ENCODE data around the gene KDSR. TPM values are rescaled to one million over a fixed set of nuclear protein-coding genes. Genes with fewer than 3 reads are reported as not detected.

Gene KDSR
- total RNA-seq, 3 donors from 2014 or later, result 33.6 to 79.4 (median 51.4) TPM

DNA sequence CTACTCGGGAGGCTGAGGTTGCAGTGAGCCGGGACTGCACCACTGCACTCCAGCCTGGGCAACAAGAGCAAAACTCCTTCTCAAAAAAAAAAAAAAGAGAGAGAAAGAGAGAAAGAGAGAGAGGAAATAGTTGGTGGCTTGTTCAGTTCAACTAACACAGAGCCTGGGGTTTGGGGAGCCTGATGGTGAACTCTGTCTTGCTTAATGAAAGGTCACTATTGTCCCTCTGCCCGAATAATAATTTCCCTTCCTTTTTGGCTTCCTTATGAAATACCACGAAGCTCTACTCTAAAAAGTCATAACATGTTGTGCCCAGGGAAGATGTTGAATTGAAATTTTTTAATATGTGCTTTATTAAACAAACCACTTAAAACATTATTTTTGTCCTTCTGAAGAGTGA, 64.8 kb downstream of the KDSR start:
- DNase-seq, result no peak
- H3K4me3 ChIP-seq, result no peak overlapping the region
- TF ChIP-seq CTCF (IDR thresholded peaks at IDR 0.05), result no peak
- no peaks in the 10 kb centered on the region for H3K9me3 ChIP-seq
- no peaks in the 10 kb centered on the region for H3K36me3 ChIP-seq (ENCODE audit: low read depth)
- ATAC-seq, result no peak
- intact Hi-C loops (cut with DNase I, micrococcal nuclease), result no loop called here
- peaks cover 6% of the 10 kb centered on the region for H3K4me1 ChIP-seq (ENCODE audit: low read depth)

DNA sequence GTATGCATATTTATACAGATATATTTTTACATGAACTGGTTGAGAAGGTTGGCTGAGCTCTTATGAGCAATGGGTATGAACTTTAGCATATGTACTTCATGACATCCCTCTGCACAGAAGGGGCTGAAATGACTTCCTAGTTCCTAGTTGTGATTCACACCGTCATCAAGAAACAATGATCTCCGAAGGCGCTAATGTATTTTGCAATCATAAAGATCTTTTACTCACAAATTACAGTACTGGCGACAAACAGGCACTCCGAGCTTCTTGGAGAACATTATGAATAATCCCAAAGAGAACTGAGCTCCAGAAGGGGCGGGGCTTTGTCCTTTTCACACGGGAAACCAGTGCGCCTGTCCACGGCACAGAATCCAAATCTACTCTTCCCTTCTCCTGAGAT, 65.6 kb downstream of the KDSR start:
- H3K9me3 ChIP-seq, result no peaks in the 10 kb centered on the region
- no peaks in the 10 kb centered on the region for H3K36me3 ChIP-seq (ENCODE audit: low read depth)
- peak; percentile 32 for ATAC-seq
- no peak for TF ChIP-seq CTCF (IDR thresholded peaks at IDR 0.05)
- intact Hi-C loops (cut with DNase I, micrococcal nuclease), result no loop called here
- H3K4me3 ChIP-seq, result no peak overlapping the region
- DNase-seq, result no peak
- peaks cover 6% of the 10 kb centered on the region for H3K4me1 ChIP-seq (ENCODE audit: low read depth)

DNA sequence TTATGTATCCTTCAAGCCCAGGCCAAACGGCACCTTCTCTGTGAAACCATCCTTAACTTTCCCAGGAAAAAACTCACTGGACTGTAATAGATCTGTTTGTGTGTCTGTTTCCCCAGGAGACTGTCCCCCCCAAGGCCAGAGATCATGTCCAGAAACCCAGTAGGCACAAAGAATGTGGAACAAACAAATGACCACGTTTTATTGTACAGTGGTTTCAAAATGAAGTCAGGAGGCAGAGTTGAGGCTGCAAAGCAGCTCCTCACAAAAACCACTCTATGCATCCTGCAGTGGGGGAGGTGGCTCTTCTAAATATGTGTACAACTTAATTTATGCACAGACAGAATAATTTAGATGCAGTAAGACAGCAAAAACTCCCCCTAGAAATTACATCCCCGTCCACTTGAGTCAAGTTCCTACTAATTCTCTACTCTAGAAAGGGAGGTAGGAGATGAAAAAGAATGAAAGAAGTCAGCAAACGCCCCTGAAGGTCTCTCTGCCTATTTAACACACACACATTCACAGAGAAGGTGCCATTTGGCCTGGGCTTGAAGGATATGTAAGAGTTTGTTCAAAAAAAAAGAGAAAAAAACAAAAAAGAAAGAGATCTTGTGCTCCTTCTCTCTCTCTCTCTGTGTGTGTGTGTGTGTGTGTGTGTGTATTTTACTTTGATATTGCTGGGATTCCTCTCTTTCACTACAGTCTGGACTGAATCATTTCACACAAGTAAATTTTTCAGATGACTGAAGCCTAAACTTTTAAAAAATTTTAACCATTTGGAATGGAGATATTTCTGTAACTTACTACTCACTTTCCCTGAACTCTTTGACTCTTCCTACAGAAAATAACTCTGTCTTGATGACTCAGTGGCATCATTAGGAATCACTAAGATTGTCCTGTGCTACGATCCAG, 66.9 kb downstream of the KDSR start:
- H3K4me1 ChIP-seq (ENCODE audit: low read depth), result peaks cover 6% of the 10 kb centered on the region
- DNase-seq, result no peak
- no peak for TF ChIP-seq CTCF (IDR thresholded peaks at IDR 0.05)

GRCh38 chr18:63298400-63299365, 68.3 kb downstream of the KDSR start:
- Histone ChIP-seq H3K36me3 (ENCODE audit: low read depth) (no peaks in the 10 kb centered on the region), H3K9me3 (no peaks in the 10 kb centered on the region), H3K4me3 (no peak overlapping the region), H3K4me1 (ENCODE audit: low read depth) (peaks cover 6% of the 10 kb centered on the region)
- DNase-seq, result no peak
- TF ChIP-seq CTCF (IDR thresholded peaks at IDR 0.05), result no peak
- intact Hi-C loops (cut with DNase I, micrococcal nuclease), result no loop called here
- ATAC-seq, result peak; percentile 54

More for the DNA sequence above, 66.9 kb downstream of the KDSR start:
- Histone ChIP-seq H3K9me3 (no peaks in the 10 kb centered on the region), H3K36me3 (ENCODE audit: low read depth) (no peaks in the 10 kb centered on the region), H3K4me3 (no peak overlapping the region)
- peak; percentile 58 for ATAC-seq
- intact Hi-C loops (cut with DNase I, micrococcal nuclease), result no loop called here

- no peaks in the 10 kb centered on the region for H3K9me3 ChIP-seq
- no peak for ATAC-seq
- no peak for DNase-seq
Observed at GRCh38 chr18:63297687-63298399, 69.2 kb downstream of the KDSR start.

More at GRCh38 chr18:63297687-63298399, 69.2 kb downstream of the KDSR start:
- Histone ChIP-seq H3K4me3 (no peak overlapping the region), H3K4me1 (ENCODE audit: low read depth) (peaks cover 4% of the 10 kb centered on the region), H3K36me3 (ENCODE audit: low read depth) (no peaks in the 10 kb centered on the region)
- intact Hi-C loops (cut with DNase I, micrococcal nuclease), result no loop called here
- TF ChIP-seq CTCF (IDR thresholded peaks at IDR 0.05), result no peak
